Measurements from ENCODE around the gene NLGN1. TPM values are rescaled to one million over a fixed set of nuclear protein-coding genes. Genes with fewer than 3 reads are reported as not detected.

The NLGN1 gene
- polyA plus RNA-seq, 4 donors, result 0.92 to 1.8 TPM; not detected in 2

GRCh38 chr3:174120997-174121396 is 723.5 kb downstream of the NLGN1 start:
- H3K9me3 ChIP-seq (ENCODE audit: control insufficient read depth in 2 of 2, insufficient read depth in 1 of 2, low read depth in 1 of 2, low read length in 1 of 2), result no peaks in the 10 kb centered on the region
- no peak for FAIRE-seq
- H3K4me1 ChIP-seq (ENCODE audit: control insufficient read depth in 3 of 3, insufficient read depth in 2 of 3, low read depth in 1 of 3, low read length in 2 of 3), result no peaks in the 10 kb centered on the region
- H3K36me3 ChIP-seq (ENCODE audit: control insufficient read depth in 3 of 3, insufficient read depth in 2 of 3, low read depth in 1 of 3, low read length in 3 of 3), result no peaks in the 10 kb centered on the region
- H3K27me3 ChIP-seq (ENCODE audit: control insufficient read depth in 3 of 3, insufficient read depth in 3 of 3, low read length in 3 of 3), result no peaks in the 10 kb centered on the region
- no peak overlapping the region for H3K4me3 ChIP-seq (ENCODE audit: low read depth in 1 of 3, low read length in 3 of 3)
- DNase-seq, result no peak
- no peak overlapping the region for H3K27ac ChIP-seq (ENCODE audit: low read depth in 1 of 3, low read length in 2 of 3)

GRCh38 chr3:174122411-174122810 is 724.9 kb downstream of the NLGN1 start:
- FAIRE-seq, result no peak
- Histone ChIP-seq H3K4me1 (ENCODE audit: control insufficient read depth in 3 of 3, insufficient read depth in 2 of 3, low read depth in 1 of 3, low read length in 2 of 3) (no peaks in the 10 kb centered on the region), H3K27ac (ENCODE audit: low read depth in 1 of 3, low read length in 2 of 3) (no peak overlapping the region), H3K36me3 (ENCODE audit: control insufficient read depth in 3 of 3, insufficient read depth in 2 of 3, low read depth in 1 of 3, low read length in 3 of 3) (no peaks in the 10 kb centered on the region), H3K27me3 (ENCODE audit: control insufficient read depth in 3 of 3, insufficient read depth in 3 of 3, low read length in 3 of 3) (no peaks in the 10 kb centered on the region), H3K9me3 (ENCODE audit: control insufficient read depth in 2 of 2, insufficient read depth in 1 of 2, low read depth in 1 of 2, low read length in 1 of 2) (no peaks in the 10 kb centered on the region), H3K4me3 (ENCODE audit: low read depth in 1 of 3, low read length in 3 of 3) (no peak overlapping the region)
- WGBS, 3 donors, result 83 to 91% (median 85%) methylated on average over 2 of the region's 2 CpGs
- no peak for DNase-seq

- Histone ChIP-seq H3K36me3 (ENCODE audit: control insufficient read depth in 3 of 3, insufficient read depth in 2 of 3, low read depth in 1 of 3, low read length in 3 of 3) (no peaks in the 10 kb centered on the region), H3K4me3 (ENCODE audit: low read depth in 1 of 3, low read length in 3 of 3) (no peak overlapping the region), H3K27ac (ENCODE audit: low read depth in 1 of 3, low read length in 2 of 3) (no peak overlapping the region), H3K4me1 (ENCODE audit: control insufficient read depth in 3 of 3, insufficient read depth in 2 of 3, low read depth in 1 of 3, low read length in 2 of 3) (peaks cover 0 to 4% (median 0%) of the 10 kb centered on the region in 3 donors), H3K9me3 (ENCODE audit: control insufficient read depth in 2 of 2, insufficient read depth in 1 of 2, low read depth in 1 of 2, low read length in 1 of 2) (no peaks in the 10 kb centered on the region), H3K27me3 (ENCODE audit: control insufficient read depth in 3 of 3, insufficient read depth in 3 of 3, low read length in 3 of 3) (no peaks in the 10 kb centered on the region)
- WGBS, 3 donors, result 13 to 52% (median 39%) methylated on average over 2 of the region's 2 CpGs
- peak; percentile 37 to 63 for DNase-seq
- FAIRE-seq, result no peak
Observed at GRCh38 chr3:174125267-174125824, 727.8 kb downstream of the NLGN1 start.

GRCh38 chr3:174126990-174127758 is 729.6 kb downstream of the NLGN1 start:
- WGBS, 3 donors, result 72 to 87% (median 85%) methylated on average over 4 of the region's 4 CpGs
- no peak overlapping the region for H3K4me3 ChIP-seq (ENCODE audit: low read depth in 1 of 3, low read length in 3 of 3)
- no peaks in the 10 kb centered on the region for H3K9me3 ChIP-seq (ENCODE audit: control insufficient read depth in 2 of 2, insufficient read depth in 1 of 2, low read depth in 1 of 2, low read length in 1 of 2)
- no peaks in the 10 kb centered on the region for H3K27me3 ChIP-seq (ENCODE audit: control insufficient read depth in 3 of 3, insufficient read depth in 3 of 3, low read length in 3 of 3)
- FAIRE-seq, result no peak
- no peak overlapping the region for H3K27ac ChIP-seq (ENCODE audit: low read depth in 1 of 3, low read length in 2 of 3)
- H3K36me3 ChIP-seq (ENCODE audit: control insufficient read depth in 3 of 3, insufficient read depth in 2 of 3, low read depth in 1 of 3, low read length in 3 of 3), result no peaks in the 10 kb centered on the region
- no peak for DNase-seq
- peaks cover 0 to 4% (median 0%) of the 10 kb centered on the region in 3 donors for H3K4me1 ChIP-seq (ENCODE audit: control insufficient read depth in 3 of 3, insufficient read depth in 2 of 3, low read depth in 1 of 3, low read length in 2 of 3)

- Histone ChIP-seq H3K9me3 (ENCODE audit: control insufficient read depth in 2 of 2, insufficient read depth in 1 of 2, low read depth in 1 of 2, low read length in 1 of 2) (no peaks in the 10 kb centered on the region), H3K4me1 (ENCODE audit: control insufficient read depth in 3 of 3, insufficient read depth in 2 of 3, low read depth in 1 of 3, low read length in 2 of 3) (peaks cover 0 to 4% (median 0%) of the 10 kb centered on the region in 3 donors), H3K4me3 (ENCODE audit: low read depth in 1 of 3, low read length in 3 of 3) (no peak overlapping the region), H3K36me3 (ENCODE audit: control insufficient read depth in 3 of 3, insufficient read depth in 2 of 3, low read depth in 1 of 3, low read length in 3 of 3) (no peaks in the 10 kb centered on the region), H3K27ac (ENCODE audit: low read depth in 1 of 3, low read length in 2 of 3) (peak overlapping the region in 1 of 3 donors; percentile 3), H3K27me3 (ENCODE audit: control insufficient read depth in 3 of 3, insufficient read depth in 3 of 3, low read length in 3 of 3) (peaks cover 0 to 1% (median 0%) of the 10 kb centered on the region in 3 donors)
- FAIRE-seq, result no peak
- peak in 1 of 2 donors; percentile 14 for DNase-seq
- WGBS, 3 donors, result 54 to 75% (median 70%) methylated on average over 1 of the region's 1 CpG
Observed at GRCh38 chr3:174132006-174132405, 734.5 kb downstream of the NLGN1 start.

GRCh38 chr3:174132421-174133042 is 735.0 kb downstream of the NLGN1 start:
- no peak for FAIRE-seq
- peak; percentile 74 to 94 for DNase-seq
- Histone ChIP-seq H3K9me3 (ENCODE audit: control insufficient read depth in 2 of 2, insufficient read depth in 1 of 2, low read depth in 1 of 2, low read length in 1 of 2) (no peaks in the 10 kb centered on the region), H3K36me3 (ENCODE audit: control insufficient read depth in 3 of 3, insufficient read depth in 2 of 3, low read depth in 1 of 3, low read length in 3 of 3) (no peaks in the 10 kb centered on the region), H3K4me3 (ENCODE audit: low read depth in 1 of 3, low read length in 3 of 3) (no peak overlapping the region), H3K4me1 (ENCODE audit: control insufficient read depth in 3 of 3, insufficient read depth in 2 of 3, low read depth in 1 of 3, low read length in 2 of 3) (peaks cover 0 to 4% (median 0%) of the 10 kb centered on the region in 3 donors), H3K27ac (ENCODE audit: low read depth in 1 of 3, low read length in 2 of 3) (peak overlapping the region in 2 of 3 donors; percentile 3 to 41), H3K27me3 (ENCODE audit: control insufficient read depth in 3 of 3, insufficient read depth in 3 of 3, low read length in 3 of 3) (peaks cover 0 to 1% (median 0%) of the 10 kb centered on the region in 3 donors)
- WGBS, 3 donors, result 32 to 62% (median 37%) methylated on average over 5 of the region's 5 CpGs

- DNase-seq (no peak), FAIRE-seq (no peak)
- Histone ChIP-seq H3K4me1 (ENCODE audit: control insufficient read depth in 3 of 3, insufficient read depth in 2 of 3, low read depth in 1 of 3, low read length in 2 of 3) (no peaks in the 10 kb centered on the region), H3K27ac (ENCODE audit: low read depth in 1 of 3, low read length in 2 of 3) (no peak overlapping the region), H3K9me3 (ENCODE audit: control insufficient read depth in 2 of 2, insufficient read depth in 1 of 2, low read depth in 1 of 2, low read length in 1 of 2) (no peaks in the 10 kb centered on the region), H3K27me3 (ENCODE audit: control insufficient read depth in 3 of 3, insufficient read depth in 3 of 3, low read length in 3 of 3) (no peaks in the 10 kb centered on the region), H3K4me3 (ENCODE audit: low read depth in 1 of 3, low read length in 3 of 3) (no peak overlapping the region), H3K36me3 (ENCODE audit: control insufficient read depth in 3 of 3, insufficient read depth in 2 of 3, low read depth in 1 of 3, low read length in 3 of 3) (no peaks in the 10 kb centered on the region)
- 79 to 89% (median 84%) methylated on average over 1 of the region's 1 CpG for WGBS, 3 donors
Observed at GRCh38 chr3:174146008-174146407, 748.5 kb downstream of the NLGN1 start.

- Histone ChIP-seq H3K27me3 (ENCODE audit: control insufficient read depth in 3 of 3, insufficient read depth in 3 of 3, low read length in 3 of 3) (no peaks in the 10 kb centered on the region), H3K4me1 (ENCODE audit: control insufficient read depth in 3 of 3, insufficient read depth in 2 of 3, low read depth in 1 of 3, low read length in 2 of 3) (no peaks in the 10 kb centered on the region), H3K4me3 (ENCODE audit: low read depth in 1 of 3, low read length in 3 of 3) (no peak overlapping the region), H3K9me3 (ENCODE audit: control insufficient read depth in 2 of 2, insufficient read depth in 1 of 2, low read depth in 1 of 2, low read length in 1 of 2) (no peaks in the 10 kb centered on the region), H3K27ac (ENCODE audit: low read depth in 1 of 3, low read length in 2 of 3) (no peak overlapping the region), H3K36me3 (ENCODE audit: control insufficient read depth in 3 of 3, insufficient read depth in 2 of 3, low read depth in 1 of 3, low read length in 3 of 3) (no peaks in the 10 kb centered on the region)
- FAIRE-seq (no peak), DNase-seq (no peak)
Observed at GRCh38 chr3:174147798-174148197, 750.3 kb downstream of the NLGN1 start.
